HFF-Myc (cell line): ENCODE measurements around the gene CDK18.

Experiments
- DNase-seq: peaks from one replicate; pipeline ENCODE4 v3.0.0-alpha.2; 2011; ENCODE audit warnings: low read depth; ENCODE audit errors: extremely low read depth
- H3K4me3 ChIP-seq: replicated peaks from 2 replicates; pipeline ENCODE4 v1.5.1; 2011; ENCODE audit warnings: low read depth, mild to moderate bottlenecking, control low read depth, low read length
- CTCF ChIP-seq: IDR thresholded peaks from 2 replicates; pipeline ENCODE4 v1.5.1; 2012; ENCODE audit warnings: mild to moderate bottlenecking, low read depth, low read length, control low read depth; ENCODE audit errors: missing control alignments

Gene CDK18

GRCh38 chr1:205504311-205505075, at the start of gene CDK18:
TSS of gene CDK18 (plus strand) at chr1:205504669. CDS start at chr1:205523168, 18,499 bp downstream.
- peak within 1 kb of the TSS; percentile 57 for H3K4me3 ChIP-seq
- DNase-seq: no peak
- no peak for TF ChIP-seq CTCF

- H3K4me3 ChIP-seq: no peak overlapping the region
- DNase-seq: no peak
- TF ChIP-seq CTCF: peak; percentile 3
Measured at GRCh38 chr1:205454903-205455335, 49.5 kb upstream of the CDK18 start.

GRCh38 chr1:205455581-205456382, 48.7 kb upstream of the CDK18 start, which contains the start of gene BLACAT1:
TSS of gene BLACAT1 (minus strand) at chr1:205456045.
- no peak for DNase-seq
- H3K4me3 ChIP-seq: no peak within 1 kb of the TSS
- TF ChIP-seq CTCF: no peak

GRCh38 chr1:205456383-205456867, 48.0 kb upstream of the CDK18 start:
- no peak for DNase-seq
- TF ChIP-seq CTCF: no peak
- H3K4me3 ChIP-seq: no peak overlapping the region

- no peak overlapping the region for H3K4me3 ChIP-seq
- DNase-seq: no peak
- no peak for TF ChIP-seq CTCF
Measured at GRCh38 chr1:205456868-205457745, 47.4 kb upstream of the CDK18 start.
